C4-2B (cell line): Measurements from ENCODE around the gene GOLT1A.

Source experiments
- CTCF ChIP-seq: fragments of 450-650 bp; conservative IDR thresholded peaks from 2 replicates; pipeline ENCODE4 v1.5.1; 2017; ENCODE audit warnings: mild to moderate bottlenecking
- ZFX ChIP-seq: fragments of 450-650 bp; IDR thresholded peaks from 2 replicates; pipeline ENCODE4 v1.6.1; 2017

- TF ChIP-seq CTCF (no peak), ZFX (no peak)
Observed at GRCh38 chr1:204181116-204181515, 32.7 kb downstream of the GOLT1A start.
